ENCODE measurements around the gene GNG12.

Gene GNG12

DNA sequence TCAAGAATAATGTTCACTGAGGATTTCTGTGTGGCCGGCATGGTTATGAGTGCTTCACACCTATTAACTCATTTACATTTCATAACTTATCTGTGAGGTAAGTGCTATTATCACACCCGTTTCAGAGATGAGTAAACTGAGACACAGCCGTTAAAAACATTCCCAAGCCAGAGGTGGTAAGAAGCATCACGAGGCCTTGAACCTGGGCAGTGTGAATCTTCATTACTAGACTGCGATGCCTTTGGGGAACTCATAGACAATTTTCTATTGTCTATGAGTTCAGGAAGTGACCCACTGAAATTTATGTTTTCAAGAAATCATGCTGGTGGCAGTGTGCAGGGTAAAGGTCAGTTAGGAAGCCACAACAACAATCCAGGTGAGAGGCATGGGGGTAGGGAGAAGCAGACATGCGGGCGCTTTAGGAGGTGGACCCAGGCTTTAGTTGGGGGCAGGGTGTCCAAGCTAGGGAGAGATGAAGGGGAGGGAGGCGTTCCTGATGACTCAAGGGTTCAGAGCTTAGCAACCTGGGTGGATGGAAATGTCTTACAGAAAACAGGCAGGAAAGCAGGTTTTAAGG lies 14.5 kb downstream of the GNG12 start:
- Histone ChIP-seq H3K4me2 (no peak overlapping the region), H4K20me1 (ENCODE audit: insufficient read depth) (no peaks in the 10 kb centered on the region), H3K4me1 (ENCODE audit: low read depth, poor library complexity, severe bottlenecking) (no peaks in the 10 kb centered on the region), H3K27me3 (ENCODE audit: insufficient read depth, low read depth) (no peaks in the 10 kb centered on the region), H2AFZ (ENCODE audit: low read depth) (no peak overlapping the region), H3K79me2 (ENCODE audit: insufficient read depth, low read depth) (no peaks in the 10 kb centered on the region), H3K27ac (no peak overlapping the region), H3K9ac (no peak overlapping the region), H3K36me3 (ENCODE audit: insufficient read depth) (no peaks in the 10 kb centered on the region), H3K4me3 (IDR thresholded peaks at IDR 0.05; ENCODE audit: insufficient read depth, low read depth, low read length) (no peak overlapping the region)
- TF ChIP-seq, protein P1, sequence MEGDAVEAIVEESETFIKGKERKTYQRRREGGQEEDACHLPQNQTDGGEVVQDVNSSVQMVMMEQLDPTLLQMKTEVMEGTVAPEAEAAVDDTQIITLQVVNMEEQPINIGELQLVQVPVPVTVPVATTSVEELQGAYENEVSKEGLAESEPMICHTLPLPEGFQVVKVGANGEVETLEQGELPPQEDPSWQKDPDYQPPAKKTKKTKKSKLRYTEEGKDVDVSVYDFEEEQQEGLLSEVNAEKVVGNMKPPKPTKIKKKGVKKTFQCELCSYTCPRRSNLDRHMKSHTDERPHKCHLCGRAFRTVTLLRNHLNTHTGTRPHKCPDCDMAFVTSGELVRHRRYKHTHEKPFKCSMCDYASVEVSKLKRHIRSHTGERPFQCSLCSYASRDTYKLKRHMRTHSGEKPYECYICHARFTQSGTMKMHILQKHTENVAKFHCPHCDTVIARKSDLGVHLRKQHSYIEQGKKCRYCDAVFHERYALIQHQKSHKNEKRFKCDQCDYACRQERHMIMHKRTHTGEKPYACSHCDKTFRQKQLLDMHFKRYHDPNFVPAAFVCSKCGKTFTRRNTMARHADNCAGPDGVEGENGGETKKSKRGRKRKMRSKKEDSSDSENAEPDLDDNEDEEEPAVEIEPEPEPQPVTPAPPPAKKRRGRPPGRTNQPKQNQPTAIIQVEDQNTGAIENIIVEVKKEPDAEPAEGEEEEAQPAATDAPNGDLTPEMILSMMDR (conservative IDR thresholded peaks at IDR 0.05; ENCODE audit: low read depth, low read length): no peak

- no peaks in the 10 kb centered on the region for H3K79me2 ChIP-seq (ENCODE audit: insufficient read depth, low read depth)
- H3K27me3 ChIP-seq (ENCODE audit: insufficient read depth, low read depth): no peaks in the 10 kb centered on the region
- no peak overlapping the region for H3K4me2 ChIP-seq
- H3K36me3 ChIP-seq (ENCODE audit: insufficient read depth): no peaks in the 10 kb centered on the region
- no peak overlapping the region for H3K27ac ChIP-seq
- H3K4me3 ChIP-seq (IDR thresholded peaks at IDR 0.05; ENCODE audit: insufficient read depth, low read depth, low read length): no peak overlapping the region
- H3K4me1 ChIP-seq (ENCODE audit: low read depth, poor library complexity, severe bottlenecking): no peaks in the 10 kb centered on the region
- TF ChIP-seq, protein P1 (conservative IDR thresholded peaks at IDR 0.05; ENCODE audit: low read depth, low read length): no peak
- H4K20me1 ChIP-seq (ENCODE audit: insufficient read depth): no peaks in the 10 kb centered on the region
- H2AFZ ChIP-seq (ENCODE audit: low read depth): no peak overlapping the region
- no peak overlapping the region for H3K9ac ChIP-seq
Observed at GRCh38 chr1:67818162-67818561, 15.1 kb downstream of the GNG12 start.

DNA sequence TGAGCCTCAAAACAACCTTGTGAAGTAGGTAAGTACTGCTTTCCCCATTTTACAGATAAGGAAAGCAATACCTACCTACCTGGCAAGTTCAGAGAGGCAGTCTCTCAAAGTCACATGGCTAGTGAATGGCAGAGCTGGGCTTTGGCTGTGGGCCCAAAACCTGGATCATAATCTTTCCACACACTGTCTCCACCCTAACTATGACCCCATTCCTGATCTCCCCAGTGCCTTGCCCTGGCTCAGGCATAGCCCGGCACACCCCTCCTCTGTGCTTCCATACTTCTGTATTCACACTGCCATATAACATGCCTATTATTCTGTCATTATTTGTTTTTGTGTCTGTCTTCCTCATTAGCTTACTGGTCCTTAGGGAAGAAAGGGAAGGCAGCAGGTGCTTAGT lies 15.9 kb downstream of the GNG12 start:
- H3K27ac ChIP-seq: no peak overlapping the region
- H2AFZ ChIP-seq (ENCODE audit: low read depth): no peak overlapping the region
- TF ChIP-seq, protein P1 (conservative IDR thresholded peaks at IDR 0.05; ENCODE audit: low read depth, low read length): no peak
- H4K20me1 ChIP-seq (ENCODE audit: insufficient read depth): no peaks in the 10 kb centered on the region
- H3K4me1 ChIP-seq (ENCODE audit: low read depth, poor library complexity, severe bottlenecking): no peaks in the 10 kb centered on the region
- H3K79me2 ChIP-seq (ENCODE audit: insufficient read depth, low read depth): no peaks in the 10 kb centered on the region
- no peak overlapping the region for H3K4me3 ChIP-seq (IDR thresholded peaks at IDR 0.05; ENCODE audit: insufficient read depth, low read depth, low read length)
- H3K36me3 ChIP-seq (ENCODE audit: insufficient read depth): no peaks in the 10 kb centered on the region
- H3K4me2 ChIP-seq: no peak overlapping the region
- no peak overlapping the region for H3K9ac ChIP-seq
- H3K27me3 ChIP-seq (ENCODE audit: insufficient read depth, low read depth): no peaks in the 10 kb centered on the region

DNA sequence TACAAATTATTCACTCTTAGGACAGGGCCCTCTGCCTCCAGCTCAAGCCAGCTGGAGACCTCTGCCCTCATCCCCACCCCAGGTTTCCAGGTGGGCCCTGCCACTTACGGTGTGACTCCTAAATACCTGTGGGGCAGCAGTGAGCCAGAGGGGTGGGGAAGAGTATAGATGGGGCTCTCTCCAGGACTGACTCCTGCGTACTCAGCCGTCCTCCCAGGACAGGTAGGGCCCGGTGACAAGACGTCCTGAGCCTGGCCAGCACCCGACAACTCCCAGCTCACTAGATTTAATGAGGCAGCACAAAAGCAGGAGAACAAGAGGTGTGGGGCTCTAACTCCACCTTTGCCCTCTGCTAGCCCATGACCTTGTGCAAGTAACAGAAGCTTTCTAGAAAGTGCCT lies 16.8 kb downstream of the GNG12 start:
- Histone ChIP-seq H2AFZ (ENCODE audit: low read depth) (no peak overlapping the region), H3K27ac (no peak overlapping the region), H3K4me1 (ENCODE audit: low read depth, poor library complexity, severe bottlenecking) (no peaks in the 10 kb centered on the region), H4K20me1 (ENCODE audit: insufficient read depth) (no peaks in the 10 kb centered on the region), H3K79me2 (ENCODE audit: insufficient read depth, low read depth) (no peaks in the 10 kb centered on the region), H3K27me3 (ENCODE audit: insufficient read depth, low read depth) (no peaks in the 10 kb centered on the region), H3K36me3 (ENCODE audit: insufficient read depth) (no peaks in the 10 kb centered on the region), H3K9ac (no peak overlapping the region), H3K4me2 (no peak overlapping the region), H3K4me3 (IDR thresholded peaks at IDR 0.05; ENCODE audit: insufficient read depth, low read depth, low read length) (no peak overlapping the region)
- TF ChIP-seq, protein P1 (conservative IDR thresholded peaks at IDR 0.05; ENCODE audit: low read depth, low read length): no peak
